Bronchial epithelial cell (primary cell): Measurements from ENCODE around the gene LRRC8E. TPM values are rescaled to one million over a fixed set of nuclear protein-coding genes. Genes with fewer than 3 reads are reported as not detected.

ENCODE experiments used
- DNase-seq: peaks from one replicate; pipeline ENCODE4 v3.0.0-alpha.2; 2010; ENCODE audit warnings: low read depth
- FAIRE-seq: peaks from 2 replicates; lab custom pipeline; 2011; peaks lifted over from hg19 to GRCh38; lab: Jason Lieb, UNC
- H3K27me3 ChIP-seq: 2 replicates; pipeline ENCODE4 v1.5.1; 2011; ENCODE audit warnings: low read length; ENCODE audit not compliant: control insufficient read depth, insufficient read depth
- H3K36me3 ChIP-seq: 2 replicates; pipeline ENCODE4 v1.5.1; 2011; ENCODE audit warnings: low read length; ENCODE audit not compliant: control insufficient read depth, insufficient read depth
- H3K4me3 ChIP-seq: 2 replicates; pipeline ENCODE4 v1.5.1; 2011; ENCODE audit warnings: mild to moderate bottlenecking, low read depth, low read length, control low read depth
- total RNA-seq: library from RNA; depleted of rRNA; stranded (reverse); fragments of >200 nt; gene quantifications from 2 replicates; pipeline ENCODE4 v1.2.1, GENCODE V29; 2014
- TF ChIP-seq, protein P1 (sequence below): IDR thresholded peaks from 2 replicates; pipeline ENCODE4 v1.5.1; 2011; ENCODE audit warnings: mild to moderate bottlenecking, moderate library complexity, low read length, control low read depth, inconsistent platforms; ENCODE audit not compliant: insufficient read depth, severe bottlenecking

Gene LRRC8E
- total RNA-seq, 1 donor from 2014 or later: 7.6 TPM

DNA sequence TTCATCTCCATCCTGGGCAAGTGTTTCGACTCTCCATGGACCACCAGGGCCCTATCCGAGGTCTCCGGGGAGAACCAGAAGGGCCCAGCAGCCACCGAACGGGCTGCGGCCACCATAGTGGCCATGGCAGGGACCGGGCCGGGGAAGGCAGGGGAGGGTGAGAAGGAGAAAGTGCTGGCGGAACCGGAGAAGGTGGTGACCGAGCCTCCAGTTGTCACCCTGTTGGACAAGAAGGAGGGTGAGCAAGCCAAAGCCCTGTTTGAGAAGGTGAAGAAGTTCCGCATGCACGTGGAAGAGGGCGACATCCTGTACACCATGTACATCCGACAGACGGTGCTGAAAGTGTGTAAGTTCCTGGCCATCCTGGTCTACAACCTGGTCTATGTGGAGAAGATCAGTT, 10.7 kb downstream of the LRRC8E start:
- TF ChIP-seq, protein P1, sequence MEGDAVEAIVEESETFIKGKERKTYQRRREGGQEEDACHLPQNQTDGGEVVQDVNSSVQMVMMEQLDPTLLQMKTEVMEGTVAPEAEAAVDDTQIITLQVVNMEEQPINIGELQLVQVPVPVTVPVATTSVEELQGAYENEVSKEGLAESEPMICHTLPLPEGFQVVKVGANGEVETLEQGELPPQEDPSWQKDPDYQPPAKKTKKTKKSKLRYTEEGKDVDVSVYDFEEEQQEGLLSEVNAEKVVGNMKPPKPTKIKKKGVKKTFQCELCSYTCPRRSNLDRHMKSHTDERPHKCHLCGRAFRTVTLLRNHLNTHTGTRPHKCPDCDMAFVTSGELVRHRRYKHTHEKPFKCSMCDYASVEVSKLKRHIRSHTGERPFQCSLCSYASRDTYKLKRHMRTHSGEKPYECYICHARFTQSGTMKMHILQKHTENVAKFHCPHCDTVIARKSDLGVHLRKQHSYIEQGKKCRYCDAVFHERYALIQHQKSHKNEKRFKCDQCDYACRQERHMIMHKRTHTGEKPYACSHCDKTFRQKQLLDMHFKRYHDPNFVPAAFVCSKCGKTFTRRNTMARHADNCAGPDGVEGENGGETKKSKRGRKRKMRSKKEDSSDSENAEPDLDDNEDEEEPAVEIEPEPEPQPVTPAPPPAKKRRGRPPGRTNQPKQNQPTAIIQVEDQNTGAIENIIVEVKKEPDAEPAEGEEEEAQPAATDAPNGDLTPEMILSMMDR: no peak
- Histone ChIP-seq H3K27me3 (no peaks in the 10 kb centered on the region), H3K4me3 (no peak overlapping the region), H3K36me3 (peaks cover 7% of the 10 kb centered on the region)
- DNase-seq (no peak), FAIRE-seq (peak; percentile 50)

DNA sequence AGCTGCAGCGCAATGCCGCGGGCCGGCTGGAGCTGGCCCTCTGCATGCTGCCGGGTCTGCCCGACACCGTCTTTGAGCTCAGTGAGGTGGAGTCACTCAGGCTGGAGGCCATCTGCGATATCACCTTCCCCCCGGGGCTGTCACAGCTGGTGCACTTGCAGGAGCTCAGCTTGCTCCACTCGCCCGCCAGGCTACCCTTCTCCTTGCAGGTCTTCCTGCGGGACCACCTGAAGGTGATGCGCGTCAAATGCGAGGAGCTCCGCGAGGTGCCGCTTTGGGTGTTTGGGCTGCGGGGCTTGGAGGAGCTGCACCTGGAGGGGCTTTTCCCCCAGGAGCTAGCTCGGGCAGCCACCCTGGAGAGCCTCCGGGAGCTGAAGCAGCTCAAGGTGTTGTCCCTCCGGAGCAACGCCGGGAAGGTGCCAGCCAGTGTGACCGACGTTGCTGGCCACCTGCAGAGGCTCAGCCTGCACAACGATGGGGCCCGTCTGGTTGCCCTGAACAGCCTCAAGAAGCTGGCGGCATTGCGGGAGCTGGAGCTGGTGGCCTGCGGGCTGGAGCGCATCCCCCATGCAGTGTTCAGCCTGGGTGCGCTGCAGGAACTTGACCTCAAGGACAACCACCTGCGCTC, 11.6 kb downstream of the LRRC8E start:
- TF ChIP-seq, protein P1: no peak
- DNase-seq (no peak), FAIRE-seq (no peak)
- Histone ChIP-seq H3K36me3 (peaks cover 7% of the 10 kb centered on the region), H3K4me3 (no peak overlapping the region), H3K27me3 (no peaks in the 10 kb centered on the region)

DNA sequence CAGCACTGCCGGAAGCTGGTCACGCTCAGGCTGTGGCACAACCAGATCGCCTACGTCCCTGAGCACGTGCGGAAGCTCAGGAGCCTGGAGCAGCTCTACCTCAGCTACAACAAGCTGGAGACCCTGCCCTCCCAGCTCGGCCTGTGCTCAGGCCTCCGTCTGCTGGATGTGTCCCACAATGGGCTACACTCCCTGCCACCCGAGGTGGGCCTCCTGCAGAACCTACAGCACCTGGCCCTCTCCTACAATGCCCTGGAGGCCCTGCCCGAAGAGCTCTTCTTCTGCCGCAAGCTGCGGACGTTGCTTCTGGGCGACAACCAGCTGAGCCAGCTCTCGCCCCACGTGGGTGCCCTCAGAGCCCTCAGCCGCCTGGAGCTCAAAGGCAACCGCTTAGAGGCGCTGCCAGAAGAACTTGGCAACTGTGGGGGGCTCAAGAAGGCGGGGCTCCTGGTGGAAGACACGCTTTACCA, 12.1 kb downstream of the LRRC8E start:
- H3K4me3 ChIP-seq: no peak overlapping the region

DNA sequence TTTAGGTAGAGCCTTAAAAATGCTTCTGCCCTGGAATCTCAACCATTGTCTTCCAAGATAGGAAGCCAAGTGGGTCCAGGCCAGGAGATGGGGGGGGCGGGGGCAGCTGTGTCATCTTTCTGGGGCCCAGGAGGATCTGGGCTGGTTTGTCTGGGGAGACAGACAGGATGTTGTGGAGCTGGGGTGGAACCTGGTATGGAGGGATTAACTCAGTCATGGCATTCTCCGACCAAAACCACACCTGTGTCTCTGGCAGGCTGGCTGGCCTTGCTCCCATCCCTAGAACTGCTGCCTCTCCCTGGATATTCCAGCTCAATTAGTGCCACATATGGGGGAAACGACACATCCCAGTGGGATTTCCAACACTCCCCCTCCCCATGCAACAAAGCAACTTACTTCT, 12.6 kb downstream of the LRRC8E start:
- Histone ChIP-seq H3K4me3 (no peak overlapping the region), H3K27me3 (no peaks in the 10 kb centered on the region), H3K36me3 (peaks cover 11% of the 10 kb centered on the region)
- FAIRE-seq: no peak
- TF ChIP-seq, protein P1: no peak
- no peak for DNase-seq

More for the DNA sequence above, 12.1 kb downstream of the LRRC8E start:
- Histone ChIP-seq H3K36me3 (peaks cover 7% of the 10 kb centered on the region), H3K27me3 (no peaks in the 10 kb centered on the region)
- DNase-seq (no peak), FAIRE-seq (no peak)
- TF ChIP-seq, protein P1: no peak

DNA sequence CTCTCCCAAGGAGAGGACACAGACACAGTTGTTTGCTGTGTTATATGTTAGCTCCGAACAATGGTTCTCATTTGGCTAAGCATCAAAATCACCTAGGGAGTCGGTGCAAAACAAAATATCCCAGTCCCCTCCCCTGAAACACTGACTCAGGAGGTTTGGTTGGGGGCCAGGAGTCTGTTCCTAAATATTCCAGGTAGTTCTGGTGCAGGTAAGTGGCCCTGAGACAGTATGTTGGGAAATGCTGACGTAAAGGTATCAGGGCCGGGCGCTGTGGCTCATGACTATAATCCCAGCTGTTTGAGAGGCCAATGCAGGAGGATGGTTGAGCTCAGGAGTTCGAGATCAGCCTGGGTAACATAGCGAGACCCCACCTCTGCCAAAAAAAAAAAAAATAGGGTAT, 13.0 kb downstream of the LRRC8E start:
- Histone ChIP-seq H3K36me3 (peaks cover 11% of the 10 kb centered on the region), H3K27me3 (no peaks in the 10 kb centered on the region), H3K4me3 (no peak overlapping the region)
- FAIRE-seq (no peak), DNase-seq (no peak)
- TF ChIP-seq, protein P1: no peak
